ENCODE data around the gene ZNF628. TPM values are rescaled to one million over a fixed set of nuclear protein-coding genes. Genes with fewer than 3 reads are reported as not detected.

Gene ZNF628
- total RNA-seq, 1 experiment from 2014 or later: 13.0 TPM

DNA sequence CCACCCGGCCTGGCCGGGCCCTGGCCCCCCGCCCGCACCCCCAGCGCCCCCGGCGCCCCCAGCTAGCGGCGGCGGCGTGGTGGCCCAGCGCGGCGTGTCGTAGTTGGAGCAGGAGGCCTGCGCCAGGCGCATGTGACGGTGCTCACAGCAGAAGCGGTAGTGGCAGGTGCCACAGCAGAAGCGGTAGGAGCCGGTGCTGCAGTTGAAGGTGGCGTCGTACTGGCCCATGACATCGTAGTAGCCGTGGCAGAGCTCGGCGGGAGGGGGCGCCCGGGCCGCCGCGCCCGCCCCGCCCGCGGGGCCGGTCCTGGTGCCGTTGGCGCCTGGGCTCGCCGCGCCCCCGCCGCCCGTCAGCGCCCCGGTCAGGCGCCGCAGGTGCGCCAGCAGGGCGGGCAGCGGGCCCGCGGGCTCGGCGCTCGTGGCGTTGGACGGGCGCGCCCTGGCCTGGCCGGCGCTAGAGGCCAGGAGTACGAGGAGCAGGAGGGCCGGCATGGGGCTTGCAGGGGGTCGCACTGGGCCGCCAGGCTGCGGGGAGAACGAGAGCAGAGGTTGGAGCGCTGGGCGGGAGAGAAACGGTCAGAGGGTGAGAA lies 34.0 kb upstream of the ZNF628 start:
- DNase-seq: no peak
- TF ChIP-seq, protein P1, sequence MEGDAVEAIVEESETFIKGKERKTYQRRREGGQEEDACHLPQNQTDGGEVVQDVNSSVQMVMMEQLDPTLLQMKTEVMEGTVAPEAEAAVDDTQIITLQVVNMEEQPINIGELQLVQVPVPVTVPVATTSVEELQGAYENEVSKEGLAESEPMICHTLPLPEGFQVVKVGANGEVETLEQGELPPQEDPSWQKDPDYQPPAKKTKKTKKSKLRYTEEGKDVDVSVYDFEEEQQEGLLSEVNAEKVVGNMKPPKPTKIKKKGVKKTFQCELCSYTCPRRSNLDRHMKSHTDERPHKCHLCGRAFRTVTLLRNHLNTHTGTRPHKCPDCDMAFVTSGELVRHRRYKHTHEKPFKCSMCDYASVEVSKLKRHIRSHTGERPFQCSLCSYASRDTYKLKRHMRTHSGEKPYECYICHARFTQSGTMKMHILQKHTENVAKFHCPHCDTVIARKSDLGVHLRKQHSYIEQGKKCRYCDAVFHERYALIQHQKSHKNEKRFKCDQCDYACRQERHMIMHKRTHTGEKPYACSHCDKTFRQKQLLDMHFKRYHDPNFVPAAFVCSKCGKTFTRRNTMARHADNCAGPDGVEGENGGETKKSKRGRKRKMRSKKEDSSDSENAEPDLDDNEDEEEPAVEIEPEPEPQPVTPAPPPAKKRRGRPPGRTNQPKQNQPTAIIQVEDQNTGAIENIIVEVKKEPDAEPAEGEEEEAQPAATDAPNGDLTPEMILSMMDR (IDR thresholded peaks at IDR 0.05; ENCODE audit: unreplicated experiment): no peak
- H3K27ac Mint-ChIP-seq (ENCODE audit: unreplicated experiment): no peak overlapping the region
- CTCF ChIA-PET: no interaction called here
- peaks cover 13% of the 10 kb centered on the region for H3K4me1 Mint-ChIP-seq (ENCODE audit: low read depth, unreplicated experiment)
- H3K36me3 Mint-ChIP-seq (ENCODE audit: insufficient read depth, unreplicated experiment): peaks cover 4% of the 10 kb centered on the region
- no peak overlapping the region for H3K4me3 Mint-ChIP-seq (ENCODE audit: low read depth, unreplicated experiment)
- H3K27me3 Mint-ChIP-seq (ENCODE audit: unreplicated experiment): no peaks in the 10 kb centered on the region
- no TSS peak for BruUV-seq (replicated peaks)
- peaks cover 3% of the 10 kb centered on the region for H3K9me3 Mint-ChIP-seq (ENCODE audit: low read depth, unreplicated experiment)
- intact Hi-C loops (cut with micrococcal nuclease; ENCODE audit: unreplicated experiment): no loop called here

DNA sequence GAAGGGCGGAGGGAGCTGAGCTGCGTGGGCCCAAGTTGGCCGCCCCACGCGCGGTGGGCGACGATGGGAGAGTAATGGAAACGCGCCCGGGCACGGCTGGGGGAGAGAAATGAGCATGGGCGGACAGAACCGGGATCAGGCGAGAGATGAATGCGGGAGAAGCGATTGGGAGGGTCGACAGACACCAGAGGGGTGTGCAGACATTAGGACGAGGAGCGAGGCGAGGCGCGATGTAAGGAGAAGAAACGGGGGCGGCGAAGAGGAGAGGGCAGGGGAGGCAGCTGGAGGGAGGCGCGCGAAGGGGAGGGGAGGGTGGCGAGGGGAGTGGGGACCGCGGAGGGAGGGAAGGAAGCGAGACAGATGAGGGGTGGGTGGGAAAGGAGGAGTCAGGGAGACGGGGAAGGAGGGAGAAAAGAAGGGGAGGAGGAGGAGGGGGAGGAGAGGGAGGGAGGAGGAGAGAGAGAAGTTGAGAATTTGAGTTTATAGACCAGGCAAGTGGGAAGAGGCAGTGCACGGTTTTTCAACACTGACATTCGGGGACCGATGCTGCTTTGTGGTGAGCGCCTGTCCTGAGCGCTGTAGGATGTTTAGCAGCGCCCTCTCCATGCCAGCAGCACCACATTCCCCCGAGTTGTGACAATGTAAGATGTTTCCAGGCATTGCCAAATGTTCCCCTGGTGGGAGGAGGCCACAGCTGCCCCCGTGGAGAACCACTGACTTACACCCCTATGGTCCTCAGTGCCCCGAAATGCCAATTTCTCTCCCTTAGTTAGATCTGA lies 33.2 kb upstream of the ZNF628 start, which contains the start of gene SHISA7:
SHISA7 (minus strand) TSS at position 256 of the 779 bp plus-strand sequence. CDS start 437 bp downstream, outside the sequence.
- CTCF ChIA-PET: no interaction called here
- no peak within 1 kb of the TSS for H3K27ac Mint-ChIP-seq (ENCODE audit: unreplicated experiment)
- peaks cover 13% of the 10 kb centered on the region for H3K4me1 Mint-ChIP-seq (ENCODE audit: low read depth, unreplicated experiment)
- peaks cover 4% of the 10 kb centered on the region for H3K36me3 Mint-ChIP-seq (ENCODE audit: insufficient read depth, unreplicated experiment)
- no TSS peak for BruUV-seq (replicated peaks)
- DNase-seq: no peak
- intact Hi-C loops (cut with micrococcal nuclease; ENCODE audit: unreplicated experiment): no loop called here
- TF ChIP-seq, protein P1 (IDR thresholded peaks at IDR 0.05; ENCODE audit: unreplicated experiment): no peak
- H3K9me3 Mint-ChIP-seq (ENCODE audit: low read depth, unreplicated experiment): peaks cover 3% of the 10 kb centered on the region
- no peak within 1 kb of the TSS for H3K4me3 Mint-ChIP-seq (ENCODE audit: low read depth, unreplicated experiment)
- H3K27me3 Mint-ChIP-seq (ENCODE audit: unreplicated experiment): no peaks in the 10 kb centered on the region

DNA sequence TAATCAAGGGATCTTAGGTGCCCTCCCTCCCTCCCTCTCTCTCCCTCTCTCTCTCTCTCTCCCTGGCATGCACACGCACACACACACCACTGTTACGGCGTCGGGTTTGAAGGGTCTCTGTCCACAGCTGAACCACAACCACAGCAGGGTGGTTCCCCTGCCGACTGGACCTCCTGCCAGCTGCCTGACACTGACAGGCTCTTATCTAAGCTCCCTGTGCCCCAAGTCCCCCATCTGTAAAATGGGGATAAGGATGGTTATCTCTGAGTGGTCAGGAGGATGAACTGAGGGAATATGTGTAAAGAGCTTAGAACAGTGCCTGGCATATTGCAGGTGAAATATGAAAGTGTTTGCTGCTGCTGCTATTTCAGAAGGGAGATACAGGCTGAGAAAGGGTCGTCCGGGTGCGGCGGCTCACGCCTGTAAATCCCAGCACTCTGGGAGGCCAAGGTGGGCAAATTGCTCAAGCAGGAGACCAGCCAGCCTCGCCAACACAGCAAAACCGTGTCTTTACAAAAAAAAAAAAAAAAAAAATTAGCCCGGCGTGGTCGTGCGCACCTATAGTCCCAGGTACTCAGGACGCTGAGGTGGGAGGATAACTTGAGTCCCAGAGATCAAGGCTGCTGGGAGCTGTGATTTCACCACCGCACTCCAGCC lies 32.5 kb upstream of the ZNF628 start:
- Mint-ChIP-seq H3K4me3 (ENCODE audit: low read depth, unreplicated experiment) (no peak overlapping the region), H3K27me3 (ENCODE audit: unreplicated experiment) (no peaks in the 10 kb centered on the region), H3K36me3 (ENCODE audit: insufficient read depth, unreplicated experiment) (peaks cover 4% of the 10 kb centered on the region), H3K4me1 (ENCODE audit: low read depth, unreplicated experiment) (peaks cover 13% of the 10 kb centered on the region), H3K9me3 (ENCODE audit: low read depth, unreplicated experiment) (peaks cover 3% of the 10 kb centered on the region), H3K27ac (ENCODE audit: unreplicated experiment) (no peak overlapping the region)
- no peak for DNase-seq
- BruUV-seq (replicated peaks): no TSS peak
- TF ChIP-seq, protein P1 (IDR thresholded peaks at IDR 0.05; ENCODE audit: unreplicated experiment): no peak
- intact Hi-C loops (cut with micrococcal nuclease; ENCODE audit: unreplicated experiment): no loop called here
- CTCF ChIA-PET: interaction anchor here (0.6 to 1.2 kb wide), 2 partner anchors 24 to 1409 kb away, joined by 3 read pairs; no protein-coding TSS in a partner anchor

DNA sequence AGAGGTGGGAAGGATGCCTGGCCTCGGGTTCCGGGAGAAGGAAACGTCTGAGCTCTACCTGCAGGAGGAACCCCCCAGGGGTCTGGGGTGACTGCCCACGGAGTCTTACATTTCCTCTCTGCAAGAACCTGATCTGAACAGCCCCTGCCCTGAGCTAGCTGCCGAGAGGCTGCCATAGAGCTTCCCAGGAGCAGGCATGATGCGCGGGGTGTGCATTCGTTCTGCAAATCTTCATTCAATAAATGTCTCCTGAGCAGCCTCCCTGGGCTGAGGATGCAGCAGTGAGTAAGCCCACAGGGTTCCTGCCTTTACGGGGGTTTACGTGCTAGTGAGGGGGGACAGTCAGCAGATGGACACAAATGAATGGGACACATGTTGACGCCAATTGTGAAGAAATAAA lies 31.8 kb upstream of the ZNF628 start:
- intact Hi-C loops (cut with micrococcal nuclease; ENCODE audit: unreplicated experiment): no loop called here
- no peak for DNase-seq
- no peaks in the 10 kb centered on the region for H3K27me3 Mint-ChIP-seq (ENCODE audit: unreplicated experiment)
- CTCF ChIA-PET: interaction anchor here (1.2 kb wide), 1 partner anchor 23 kb away, joined by 3 read pairs; no protein-coding TSS in a partner anchor
- peaks cover 13% of the 10 kb centered on the region for H3K4me1 Mint-ChIP-seq (ENCODE audit: low read depth, unreplicated experiment)
- H3K27ac Mint-ChIP-seq (ENCODE audit: unreplicated experiment): no peak overlapping the region
- TF ChIP-seq, protein P1 (IDR thresholded peaks at IDR 0.05; ENCODE audit: unreplicated experiment): no peak
- BruUV-seq (replicated peaks): no TSS peak
- no peaks in the 10 kb centered on the region for H3K36me3 Mint-ChIP-seq (ENCODE audit: insufficient read depth, unreplicated experiment)
- H3K9me3 Mint-ChIP-seq (ENCODE audit: low read depth, unreplicated experiment): no peaks in the 10 kb centered on the region
- H3K4me3 Mint-ChIP-seq (ENCODE audit: low read depth, unreplicated experiment): no peak overlapping the region

Measured in Calu3 (cell line).